Adrenal gland (tissue), 12 donors: ENCODE measurements around the gene ERMP1. TPM values are rescaled to one million over a fixed set of nuclear protein-coding genes. Genes with fewer than 3 reads are reported as not detected.

Experiments used
- DNase-seq, 7 donors: peaks; one replicate each; pipeline ENCODE4 v3.0.0-alpha.2; 2019 to 2020
- H3K27ac ChIP-seq, 5 donors: fragments of 200-600 bp; sonication (generic) in 4 of 5; 1 replicate in 3 of 5; 2 replicates in 2 of 5; pipeline versions ENCODE4 v1.5.1 to v1.8.0; 2016 to 2020; ENCODE audit warnings: mild to moderate bottlenecking in 1 of 5
- H3K27me3 ChIP-seq: fragments of 200-600 bp; 2 replicates; pipeline ENCODE4 v1.8.0; 2021
- H3K36me3 ChIP-seq, 2 donors: fragments of 200-600 bp; replicated peaks in 1 of 2; 1 replicate in 1 of 2; 2 replicates in 1 of 2; pipeline versions ENCODE4 v1.5.1 to v1.8.0; 2018 to 2022
- H3K4me1 ChIP-seq, 2 donors: fragments of 200-600 bp; replicated peaks in 1 of 2; 1 replicate in 1 of 2; 2 replicates in 1 of 2; pipeline versions ENCODE4 v1.5.1 to v1.8.0; 2018 to 2021
- H3K4me3 ChIP-seq, 4 donors: fragments of 200-600 bp; sonication (generic) in 3 of 4; one replicate each; pipeline ENCODE4 v1.5.1; 2016 to 2018
- H3K9me3 ChIP-seq, 3 donors: fragments of 200-600 bp; sonication (generic) in 1 of 3; replicated peaks in 1 of 3; 1 replicate in 2 of 3; 2 replicates in 1 of 3; pipeline versions ENCODE4 v1.5.1 to v1.8.0; 2016 to 2021
- CTCF ChIP-seq, 6 experiments: fragments of 450-650 bp in 4 of 6; fragments of 200-600 bp in 2 of 6; sonication (generic) in 1 of 6; IDR thresholded peaks; 1 replicate in 5 of 6; 2 replicates in 1 of 6; pipeline versions ENCODE4 v1.5.1 to v1.8.0; 2016 to 2021; ENCODE audit warnings: antibody characterized with exemption in 6 of 6, mild to moderate bottlenecking in 2 of 6, moderate library complexity in 1 of 6
- POLR2A ChIP-seq, 2 donors: fragments of 450-650 bp; IDR thresholded peaks; one replicate each; pipeline ENCODE4 v1.6.1; 2017; ENCODE audit warnings: antibody characterized with exemption in 2 of 2, mild to moderate bottlenecking in 2 of 2, moderate library complexity in 1 of 2
- WGBS, 4 donors: extraction: QIAGEN DNeasy Blood & Tissue Kit in 2 of 4; methylation state at CpG; one replicate each; pipeline versions ENCODE4 v1.1.5 to v1.1.7; 2013 to 2017; 5-methylcytosine and 5-hydroxymethylcytosine counted together
- intact Hi-C, 2 donors: fragments of 100-400 bp; cut with DNase I; formaldehyde crosslinking; loops; one replicate each; pipeline versions ENCODE4 v1.14.1 to v1.15.0; 2022 to 2023
- polyA plus RNA-seq, 3 donors: library from polyadenylated mRNA; stranded (reverse); fragments of 200-250 nt in 2 of 3; fragments of 350-450 nt in 1 of 3; fragmentation: Illumina TruSeq in 1 of 3; extraction: RNeasy Lipid Tissue Mini Kit (QIAGEN cat#74804) in 1 of 3; gene quantifications; one replicate each; pipeline ENCODE4 v1.2.3, GENCODE V29; 2013 to 2014
- total RNA-seq, 9 donors: library from RNA; depleted of rRNA in 4 of 9; stranded (reverse); fragments of >200 nt in 4 of 9; fragments of 120-200 nt in 1 of 9; fragmentation: NEBNext Ultra II Directional in 1 of 9; extraction: Animal tissue kit (Norgen Biotek cat#: 25700) in 1 of 9; gene quantifications; one replicate each; pipeline versions ENCODE4 v1.1.0 to v1.2.4, GENCODE V29; 2013 to 2023
- donor health status: healthy with polysubstance abuse.
- donor health status: Bipolar disorder and iron deficiency.
- donor health status: DM: yes; HTN: yes; CAD: no.
- donor health status: DM: no; HTN: no; CAD: no.
- donor health status: DM: no; HTN: no; CAD: no.
- donor health status: DM: yes; HTN: yes; CAD: no.

Gene ERMP1
- total and polyA plus RNA-seq, 12 donors, result 6.0 to 120 (median 38.6) TPM

- 96 to 98% (median 97%) methylated on average over 2 of the region's 2 CpGs for WGBS, 4 donors
- Histone ChIP-seq H3K27me3 (no peaks in the 10 kb centered on the region), H3K9me3 (no peaks in the 10 kb centered on the region), H3K27ac (no peak overlapping the region), H3K36me3 (no peaks in the 10 kb centered on the region), H3K4me3 (no peak overlapping the region), H3K4me1 (no peaks in the 10 kb centered on the region)
- DNase-seq, result no peak
- intact Hi-C loops, result no loop called here
- TF ChIP-seq POLR2A (IDR thresholded peaks at IDR 0.05), result no peak
- no peak for TF ChIP-seq CTCF (IDR thresholded peaks at IDR 0.05)
Observed at GRCh38 chr9:5735072-5735471, 97.8 kb downstream of the ERMP1 start.

Other genes with a start within 250 kb of the ERMP1 start
- gene RIC1, start 204.0 kb downstream of the ERMP1 start, total RNA-seq, result 10 to 100 TPM; 15.4 to 33.1 (median 18.9) TPM
- gene RIC1, start 204.0 kb downstream of the ERMP1 start, polyA plus RNA-seq, result 10 to 100 TPM in 1 of 3 donors, 1 to 10 TPM in 2; 3.6 to 11.3 (median 3.8) TPM
- gene MLANA, start 57.8 kb upstream of the ERMP1 start, total RNA-seq, result not detected
- gene MLANA, start 57.8 kb upstream of the ERMP1 start, polyA plus RNA-seq, result not detected
- gene RANBP6, start 182.5 kb upstream of the ERMP1 start, total RNA-seq, result 10 to 100 TPM; 10.7 to 45.4 (median 24.2) TPM
- gene RANBP6, start 182.5 kb upstream of the ERMP1 start, polyA plus RNA-seq, result 10 to 100 TPM in 1 of 3 donors, 1 to 10 TPM in 2; 5.9 to 41.8 (median 6.2) TPM